HG03135 (cell line): Measurements from ENCODE around the gene ANKMY1.

ENCODE experiments used
- ATAC-seq: cut with Tn5 transposase; IDR thresholded peaks from one replicate; pipeline ENCODE4 v1.9.1; 2021; ENCODE audit warnings: mild to moderate bottlenecking, moderate library complexity; ENCODE audit not compliant: unreplicated experiment

ANKMY1 gene

DNA sequence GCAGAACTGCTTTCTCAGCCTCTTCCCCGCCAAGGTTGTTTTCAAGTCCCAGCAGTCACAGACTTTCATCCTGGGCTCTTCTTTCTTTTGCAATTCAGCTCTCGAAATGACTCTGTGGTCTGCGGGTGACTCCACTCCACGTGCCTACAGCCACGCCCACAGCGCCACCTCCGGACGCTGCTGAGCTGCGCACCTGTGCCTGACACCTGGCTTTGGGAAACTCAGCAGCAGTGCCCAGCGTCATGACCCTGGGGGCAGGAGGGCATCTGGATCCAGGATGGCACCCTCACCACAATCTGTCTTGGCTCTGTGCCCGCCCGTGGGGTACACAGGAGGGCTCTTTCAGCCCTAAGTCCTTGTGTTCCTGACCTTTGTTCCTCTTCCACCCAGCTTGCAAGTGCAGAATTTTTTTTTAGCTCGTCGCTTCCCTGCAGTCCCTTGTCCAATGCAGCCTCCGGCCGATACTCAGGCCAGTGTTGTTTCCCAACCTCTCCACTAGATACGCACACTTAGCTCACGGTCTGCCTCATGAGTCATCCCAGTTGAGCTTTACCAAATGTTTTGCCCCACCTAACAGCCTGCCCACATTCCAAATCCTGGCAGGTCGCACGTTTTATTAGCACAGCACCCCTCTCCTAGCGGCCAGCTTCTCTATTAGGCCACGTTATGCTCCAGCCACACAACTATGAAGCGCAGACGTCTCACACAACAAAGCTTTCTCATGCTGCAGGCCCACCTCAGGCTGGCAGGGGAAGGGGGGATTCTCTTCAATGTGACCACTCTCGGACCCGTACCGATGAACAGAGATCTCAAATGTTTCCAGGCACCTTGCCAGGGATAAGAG, 22.2 kb upstream of the ANKMY1 start:
- no peak for ATAC-seq

DNA sequence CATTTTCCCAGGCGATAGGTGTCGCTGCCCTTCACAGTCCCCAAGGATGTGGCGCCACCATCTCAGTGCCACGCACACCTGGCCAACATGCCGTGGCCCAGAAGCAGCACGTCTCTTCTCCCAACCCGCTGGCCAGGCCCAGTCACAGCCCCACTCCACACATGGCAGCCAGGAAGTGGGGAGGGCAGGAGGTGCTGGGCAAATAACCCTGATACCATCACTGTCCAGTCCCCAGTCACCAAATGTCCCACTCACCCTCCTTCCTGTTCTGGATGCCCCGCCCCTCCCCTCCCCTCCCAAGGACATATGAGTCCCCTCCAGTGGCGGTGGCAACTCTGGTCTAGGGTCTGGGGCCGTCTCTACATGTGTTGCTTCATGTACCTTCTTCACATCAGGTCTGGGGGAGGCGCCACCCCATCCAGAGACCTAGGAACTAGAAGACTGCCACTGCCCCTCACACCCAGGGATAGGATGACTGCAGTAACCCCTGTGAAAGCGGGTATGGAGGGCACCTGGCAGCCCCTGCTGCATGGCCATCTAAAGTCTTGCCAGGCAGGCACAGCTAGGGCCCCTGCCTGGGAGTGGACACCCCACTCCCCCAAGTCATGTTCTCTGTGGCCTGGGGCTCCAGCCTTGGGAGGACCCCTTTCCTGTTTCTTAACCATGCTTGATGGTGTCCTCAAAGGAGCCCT, 21.4 kb upstream of the ANKMY1 start:
- no peak for ATAC-seq

DNA sequence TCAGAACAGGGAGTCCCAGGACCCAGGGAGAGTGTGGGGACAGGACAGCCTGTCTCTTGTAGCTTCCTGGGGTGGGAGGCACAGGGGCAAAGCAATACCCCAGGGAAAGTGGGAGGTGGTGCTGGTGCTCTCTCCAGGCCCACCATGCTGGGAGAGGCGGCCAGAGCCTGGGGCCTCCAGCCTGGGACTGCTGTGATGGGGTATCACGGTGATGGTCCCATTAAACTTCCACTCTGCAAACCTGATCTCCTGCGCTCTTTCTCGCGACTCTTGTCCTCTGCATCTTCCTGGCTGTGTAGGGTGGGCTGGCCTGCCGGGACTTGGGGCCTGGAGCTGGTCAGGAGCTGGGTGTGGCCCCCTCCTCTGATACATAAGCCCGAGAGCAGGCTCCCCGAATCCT, 20.7 kb upstream of the ANKMY1 start:
- no peak for ATAC-seq

DNA sequence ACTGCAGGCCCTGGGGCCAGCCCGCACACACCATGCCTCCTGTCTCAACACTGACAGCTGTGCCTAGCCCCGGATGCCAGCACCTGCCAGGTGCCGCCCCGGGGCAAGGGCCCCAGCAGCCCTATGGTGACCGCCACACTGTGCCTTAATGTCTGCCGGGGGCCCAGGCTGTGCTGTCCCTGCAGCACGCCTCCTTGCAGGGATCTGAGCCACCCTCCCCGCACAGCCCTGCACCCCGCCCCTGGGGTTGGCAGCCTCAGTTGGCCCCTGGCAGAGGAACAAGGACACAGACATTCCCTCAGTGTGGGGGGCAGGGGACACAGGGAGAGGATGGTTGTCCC, 20.3 kb upstream of the ANKMY1 start:
- ATAC-seq, result no peak

DNA sequence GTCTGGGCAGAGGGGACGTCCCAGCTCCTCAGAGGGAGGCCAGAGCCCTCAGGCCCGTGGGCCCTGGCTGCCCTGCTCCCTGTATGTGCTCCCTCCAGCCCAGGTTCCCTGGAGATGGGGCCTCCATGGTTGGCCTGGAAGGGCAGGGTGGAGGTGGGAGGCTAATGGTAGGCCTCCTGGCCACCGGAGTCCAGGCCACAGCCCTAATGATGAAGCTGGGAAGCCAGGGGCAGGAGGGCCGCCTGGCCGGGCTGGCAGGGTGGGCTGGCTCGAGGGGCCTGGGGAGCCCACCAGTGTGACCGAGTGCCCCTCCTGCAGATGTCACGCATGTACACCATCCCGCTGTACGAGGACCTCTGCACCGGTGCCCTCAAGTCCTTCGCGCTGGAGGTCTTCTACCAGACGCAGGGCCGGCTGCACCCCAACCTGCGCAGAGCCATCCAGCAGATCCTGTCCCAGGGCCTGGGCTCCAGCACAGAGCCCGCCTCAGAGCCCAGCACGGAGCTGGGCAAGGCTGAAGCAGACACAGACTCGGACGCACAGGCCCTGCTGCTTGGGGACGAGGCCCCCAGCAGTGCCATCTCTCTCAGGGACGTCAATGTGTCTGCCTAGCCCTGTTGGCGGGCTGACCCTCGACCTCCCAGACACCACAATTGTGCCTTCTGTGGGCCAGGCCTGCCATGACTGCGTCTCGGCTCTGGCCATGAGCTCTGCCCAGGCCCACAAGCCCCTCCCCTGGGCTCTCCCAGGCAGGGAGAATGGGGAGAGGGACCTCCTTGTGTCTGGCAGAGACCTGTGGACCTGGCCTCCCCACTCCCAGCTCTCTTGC, 19.7 kb upstream of the ANKMY1 start:
- ATAC-seq, result no peak

DNA sequence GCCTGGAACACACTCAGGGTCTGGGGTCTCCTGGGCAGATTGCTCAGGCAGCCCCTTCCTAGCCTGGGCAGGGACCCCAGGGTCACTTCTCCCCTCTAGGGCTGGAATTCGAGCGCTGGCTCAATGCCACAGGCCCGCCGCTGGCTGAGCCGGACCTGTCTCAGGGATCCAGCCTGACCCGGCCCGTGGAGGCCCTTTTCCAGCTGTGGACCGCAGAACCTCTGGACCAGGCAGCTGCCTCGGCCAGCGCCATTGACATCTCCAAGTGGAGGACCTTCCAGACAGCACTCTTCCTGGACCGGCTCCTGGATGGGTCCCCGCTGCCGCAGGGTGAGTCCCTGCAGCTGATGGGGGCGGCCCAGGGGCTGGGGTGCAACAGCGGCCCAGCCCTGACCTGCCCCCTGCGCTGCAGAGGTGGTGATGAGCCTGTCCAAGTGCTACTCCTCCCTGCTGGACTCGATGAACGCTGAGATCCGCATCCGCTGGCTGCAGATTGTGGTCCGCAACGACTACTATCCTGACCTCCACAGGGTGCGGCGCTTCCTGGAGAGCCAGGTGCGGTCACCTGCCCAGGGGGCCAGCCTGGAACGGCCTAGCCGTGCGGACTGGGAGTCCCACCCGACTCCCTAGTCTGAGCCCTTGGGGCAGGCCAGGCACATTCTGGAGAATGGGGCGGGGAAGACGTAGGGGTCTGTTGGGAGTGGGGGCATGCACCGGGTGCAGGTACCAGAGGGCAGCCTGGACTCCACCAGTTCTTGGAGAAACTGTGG, 18.8 kb upstream of the ANKMY1 start:
- no peak for ATAC-seq

DNA sequence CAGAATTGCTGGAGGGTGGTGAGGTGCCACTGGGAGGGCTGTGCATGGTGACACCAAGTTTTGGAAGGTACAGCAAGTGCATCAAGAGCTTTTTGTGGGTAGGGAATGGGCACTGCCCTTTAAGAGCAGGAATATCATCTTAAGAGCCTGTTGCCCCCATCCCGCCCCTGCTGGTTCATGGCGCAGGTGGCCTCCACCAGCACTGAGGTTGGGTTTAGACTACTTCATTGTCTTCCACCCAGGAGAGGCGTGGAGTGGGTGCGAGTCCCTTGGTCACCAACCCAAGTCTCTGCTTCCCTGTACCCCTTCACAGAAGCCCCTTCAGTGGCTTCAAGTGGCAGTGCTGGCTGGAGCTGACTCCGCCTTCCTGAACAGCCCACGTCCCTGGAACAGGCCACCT, 18.2 kb upstream of the ANKMY1 start:
- no peak for ATAC-seq

DNA sequence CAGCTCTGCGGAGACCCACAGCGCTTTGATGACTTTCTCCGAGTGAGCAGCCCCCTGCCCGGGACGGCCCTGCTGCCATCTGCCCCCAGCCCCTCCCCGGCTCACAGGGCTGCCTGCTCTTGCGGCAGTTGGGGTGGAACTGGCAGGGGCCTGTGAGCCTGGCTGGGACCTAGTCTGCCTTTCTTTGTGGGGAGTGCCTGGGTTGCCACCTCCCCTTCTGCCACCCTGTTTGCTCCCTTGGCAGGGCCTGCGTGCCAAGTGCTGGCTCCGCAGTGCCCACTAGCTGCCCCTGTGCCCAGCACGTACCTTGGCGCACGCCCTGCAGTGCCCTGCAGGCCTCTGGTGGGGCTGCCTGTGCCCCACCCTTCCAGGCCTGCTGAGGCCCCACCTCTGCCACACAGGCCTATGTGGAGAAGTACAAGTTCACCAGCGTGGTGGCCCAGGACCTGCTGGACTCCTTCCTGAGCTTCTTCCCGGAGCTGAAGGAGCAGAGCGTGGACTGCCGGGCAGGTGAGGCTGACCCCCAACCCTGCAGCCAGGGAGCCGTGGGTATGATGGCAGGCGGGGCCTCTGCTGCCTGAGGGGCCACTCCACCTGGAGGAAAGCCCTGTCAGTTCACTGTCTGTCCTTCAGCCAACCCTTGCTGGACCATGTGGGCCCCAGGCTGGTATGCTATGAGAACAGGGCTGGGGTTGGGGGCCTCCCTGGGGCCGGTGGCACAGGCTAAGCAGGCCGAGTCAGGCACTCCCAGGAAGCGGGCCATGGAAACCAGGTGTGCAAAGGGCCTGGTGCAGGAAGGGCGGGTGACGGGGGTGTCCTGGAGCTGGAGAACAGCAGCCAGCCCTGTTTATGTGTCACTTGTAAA, 17.5 kb upstream of the ANKMY1 start:
- ATAC-seq, result no peak

DNA sequence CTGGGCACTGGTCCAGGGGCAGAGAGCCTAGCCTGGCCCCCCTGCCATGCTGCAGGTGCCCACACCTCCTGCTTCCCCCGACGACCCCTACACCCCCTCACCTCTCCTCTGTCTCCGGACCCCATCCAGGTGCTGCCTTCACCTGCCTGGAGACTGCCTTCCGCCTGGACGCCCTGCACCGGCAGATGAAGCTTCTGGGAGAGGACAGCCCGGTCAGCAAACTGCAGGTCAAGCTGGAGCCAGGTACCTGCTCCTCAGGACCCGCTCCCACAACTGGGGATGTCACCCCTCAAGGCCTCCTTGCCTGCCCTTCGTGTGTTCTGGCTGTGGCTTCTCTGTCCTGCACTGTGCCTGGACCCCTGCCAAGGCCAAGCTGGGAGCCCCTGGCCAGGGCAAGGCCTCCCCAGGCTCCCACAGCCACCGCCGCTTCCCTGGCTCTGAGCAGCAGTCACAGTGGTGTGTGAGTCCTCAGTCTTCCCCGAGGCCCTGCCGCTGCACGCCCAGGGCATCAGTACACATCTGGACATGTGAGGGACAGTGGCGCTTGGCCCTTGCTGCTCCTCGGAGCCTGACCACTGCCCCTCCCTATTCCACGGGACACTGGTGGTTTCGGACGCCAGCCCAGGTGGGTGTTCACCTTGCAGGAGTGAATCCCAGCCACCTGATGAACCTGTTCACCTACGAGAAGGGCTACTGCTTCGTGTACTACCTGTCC, 16.8 kb upstream of the ANKMY1 start:
- ATAC-seq, result no peak

DNA sequence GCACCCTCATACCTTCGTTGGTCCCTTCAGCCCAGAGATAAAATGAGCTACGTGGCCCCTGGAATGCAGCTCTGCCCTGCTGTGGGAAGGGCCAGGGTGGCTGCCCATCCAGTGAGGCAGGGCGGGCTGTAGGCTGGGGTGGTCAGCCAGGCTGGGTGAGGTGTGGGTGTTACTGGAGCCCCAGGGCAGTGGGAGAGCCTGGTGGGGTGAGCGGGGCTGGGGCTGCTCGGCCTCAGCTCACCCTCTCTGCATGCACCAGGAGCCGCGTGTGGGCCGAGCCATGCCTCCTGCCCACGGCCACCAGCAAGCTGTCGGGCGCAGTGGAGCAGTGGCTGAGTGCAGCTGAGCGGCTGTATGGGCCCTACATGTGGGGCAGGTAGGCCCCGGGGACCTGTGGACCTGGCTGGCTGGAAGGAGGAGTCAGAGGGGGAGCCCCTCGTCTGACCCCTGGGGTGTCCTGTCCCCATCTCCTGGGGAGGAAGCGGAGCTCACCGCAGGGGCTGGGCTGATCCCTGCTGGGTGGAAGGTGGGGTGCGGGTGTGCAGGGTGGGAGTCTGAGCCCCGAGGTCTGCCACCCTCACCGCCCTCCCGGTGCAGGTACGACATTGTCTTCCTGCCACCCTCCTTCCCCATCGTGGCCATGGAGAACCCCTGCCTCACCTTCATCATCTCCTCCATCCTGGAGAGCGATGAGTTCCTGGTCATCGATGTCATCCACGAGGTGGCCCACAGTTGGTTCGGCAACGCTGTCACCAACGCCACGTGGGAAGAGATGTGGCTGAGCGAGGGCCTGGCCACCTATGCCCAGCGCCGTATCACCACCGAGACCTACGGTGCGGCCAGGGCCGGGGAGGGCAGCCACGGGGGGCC, 16.0 kb upstream of the ANKMY1 start:
- no peak for ATAC-seq

DNA sequence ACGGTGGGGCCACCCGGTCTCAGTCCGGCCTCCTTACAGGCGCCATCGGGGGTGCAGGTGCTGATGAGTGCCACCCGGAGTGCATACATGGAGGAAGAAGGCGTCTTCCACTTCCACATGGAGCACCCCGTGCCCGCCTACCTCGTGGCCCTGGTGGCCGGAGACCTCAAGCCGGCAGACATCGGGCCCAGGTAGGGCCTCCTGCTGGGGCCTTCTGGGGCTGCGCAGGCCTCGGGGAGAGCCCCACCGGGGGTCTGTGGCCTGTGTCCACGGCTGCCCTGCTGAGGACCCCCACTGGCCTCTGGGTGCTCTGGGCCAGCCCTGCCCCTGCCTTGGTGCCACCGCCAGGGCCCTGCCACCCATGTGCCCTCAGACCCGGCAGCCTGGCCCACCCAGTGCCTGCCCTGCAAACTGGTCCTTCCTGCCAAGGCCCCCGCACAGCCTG, 15.3 kb upstream of the ANKMY1 start:
- ATAC-seq, result no peak

DNA sequence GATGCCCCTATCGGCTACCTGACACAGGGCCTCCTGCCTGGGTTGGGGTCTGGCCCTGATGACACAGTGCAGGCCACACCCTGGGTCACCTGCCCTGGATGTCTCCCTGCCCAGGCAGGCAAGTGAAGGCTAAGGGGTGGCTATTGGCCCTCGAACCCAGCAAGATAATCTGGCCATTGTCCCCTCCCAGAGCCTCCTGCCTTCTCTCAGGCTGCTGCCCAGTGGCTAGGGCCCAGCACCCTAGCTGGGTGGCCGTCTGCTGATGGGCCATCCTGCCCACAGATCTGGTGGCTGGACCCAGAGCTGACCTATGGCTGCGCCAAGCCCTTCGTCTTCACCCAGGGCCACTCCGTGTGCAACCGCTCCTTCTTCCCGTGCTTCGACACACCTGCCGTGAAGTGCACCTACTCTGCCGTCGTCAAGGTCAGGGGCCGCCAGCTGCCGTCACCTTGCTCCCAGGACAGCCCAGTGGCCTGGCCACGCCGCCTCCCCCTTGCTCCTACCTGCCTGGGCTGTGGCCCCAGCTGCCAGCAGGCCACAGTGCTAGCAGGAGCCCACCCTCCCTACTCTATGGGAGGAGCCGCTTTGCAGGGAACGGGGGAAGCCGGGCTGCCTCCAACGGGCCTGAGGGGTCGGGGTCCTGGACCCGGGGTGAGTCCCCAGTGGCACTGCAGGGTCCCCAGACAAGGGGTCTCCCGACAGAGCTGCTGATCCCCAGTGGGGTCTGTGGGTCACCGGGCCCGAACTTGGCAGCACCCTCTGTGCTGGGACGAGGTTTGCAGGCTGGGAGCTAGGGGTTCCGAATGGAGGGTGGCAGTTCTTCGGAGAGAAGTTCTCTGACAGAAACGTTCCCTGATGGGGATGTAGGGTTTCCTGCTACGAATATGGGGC, 14.6 kb upstream of the ANKMY1 start:
- no peak for ATAC-seq

DNA sequence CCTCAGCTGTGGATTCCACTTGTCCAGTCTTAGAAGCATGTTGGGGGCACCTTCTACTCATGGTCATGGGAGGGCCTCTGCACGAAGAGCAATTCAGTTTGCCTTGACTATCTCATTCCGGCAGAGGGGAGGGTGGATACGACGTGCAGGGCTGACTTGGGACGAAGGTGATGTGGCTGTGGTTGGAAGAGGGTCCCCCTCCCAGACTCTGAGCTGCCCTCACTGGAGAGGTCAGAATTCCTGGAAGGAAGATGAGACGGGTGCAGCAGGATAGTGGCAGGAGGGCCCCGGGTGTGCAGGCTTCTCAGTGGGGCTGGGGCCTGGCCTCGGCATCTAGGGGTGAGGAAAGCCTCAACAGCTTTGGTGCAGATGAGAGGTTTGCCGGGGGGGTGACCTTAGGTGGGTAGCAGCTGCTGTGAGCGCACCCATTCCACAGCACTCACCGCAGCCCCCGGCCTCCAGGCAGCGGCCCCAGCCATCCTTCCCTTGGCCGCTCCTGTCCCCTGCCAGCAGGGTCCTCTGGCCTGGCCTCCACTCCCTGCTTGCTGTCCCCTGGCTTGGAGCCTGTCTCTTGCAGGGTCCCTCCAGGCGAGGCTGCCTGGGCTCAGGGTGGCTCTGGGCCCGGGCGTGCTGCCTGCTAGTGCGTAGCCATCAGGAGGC, 13.7 kb upstream of the ANKMY1 start:
- no peak for ATAC-seq

DNA sequence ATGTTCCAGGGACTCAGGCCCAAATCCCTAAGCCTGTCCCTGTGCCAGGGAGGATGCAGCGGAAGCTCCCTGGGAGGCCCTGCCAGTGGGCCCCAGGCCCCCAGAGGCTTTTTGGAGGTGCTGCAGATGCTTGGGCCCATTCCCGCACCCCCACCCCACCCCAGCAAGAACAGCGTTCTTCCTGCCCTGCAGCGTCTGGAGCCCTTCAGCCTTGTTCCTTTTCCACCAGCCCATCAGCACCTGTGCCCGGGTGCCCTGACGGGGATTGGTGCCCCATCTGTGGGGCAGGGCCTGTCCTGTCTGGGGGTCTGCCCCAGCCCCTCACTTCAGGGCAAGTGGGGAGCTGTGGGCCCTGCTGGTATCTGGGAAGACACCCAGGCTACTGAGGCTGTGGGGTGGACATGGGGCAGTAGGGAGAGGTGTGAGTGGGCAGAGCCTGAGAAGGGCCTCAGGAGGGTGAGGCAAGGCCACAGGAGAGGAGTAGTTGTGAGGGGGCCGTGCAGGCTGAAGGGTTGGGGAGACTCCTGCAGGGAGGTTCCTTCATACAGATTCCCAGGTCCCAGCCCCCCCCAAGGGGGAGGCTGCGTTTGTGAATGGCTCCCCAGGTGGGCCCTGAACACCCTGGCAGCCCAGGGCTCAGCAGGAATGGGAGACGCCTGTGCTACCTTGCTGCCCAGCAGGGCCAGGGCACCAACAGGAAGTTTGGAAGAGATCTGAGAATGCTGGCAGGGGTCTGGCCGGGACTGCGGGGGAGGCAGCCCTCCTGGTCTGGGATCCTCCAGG, 12.9 kb upstream of the ANKMY1 start:
- ATAC-seq, result no peak

DNA sequence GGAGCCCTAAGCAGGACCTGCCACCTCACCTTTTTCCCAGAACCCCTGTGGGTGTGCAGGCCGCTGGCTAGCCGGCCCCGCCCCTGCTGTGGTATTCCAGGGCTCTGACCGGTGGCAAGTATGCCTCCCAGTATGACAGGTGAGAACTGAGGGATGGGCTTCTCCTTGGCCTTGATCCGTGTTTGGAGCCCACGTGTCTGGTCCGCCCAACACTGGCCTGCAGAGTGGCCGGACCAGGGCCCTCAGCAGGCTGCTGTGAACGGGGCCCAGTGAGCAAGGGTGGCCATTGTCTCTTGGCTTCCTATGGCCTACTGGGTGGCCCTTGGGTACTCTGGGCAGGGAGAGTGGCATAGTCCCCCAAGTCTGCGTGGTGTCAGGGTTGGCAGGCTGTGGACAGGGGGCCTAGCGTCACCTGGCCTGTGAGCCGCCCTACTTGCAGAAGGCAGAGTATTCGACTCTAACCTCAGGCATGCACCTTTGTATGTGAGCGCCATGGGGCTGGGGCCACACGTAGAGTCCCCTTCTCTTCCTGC, 12.3 kb upstream of the ANKMY1 start:
- ATAC-seq, result no peak

DNA sequence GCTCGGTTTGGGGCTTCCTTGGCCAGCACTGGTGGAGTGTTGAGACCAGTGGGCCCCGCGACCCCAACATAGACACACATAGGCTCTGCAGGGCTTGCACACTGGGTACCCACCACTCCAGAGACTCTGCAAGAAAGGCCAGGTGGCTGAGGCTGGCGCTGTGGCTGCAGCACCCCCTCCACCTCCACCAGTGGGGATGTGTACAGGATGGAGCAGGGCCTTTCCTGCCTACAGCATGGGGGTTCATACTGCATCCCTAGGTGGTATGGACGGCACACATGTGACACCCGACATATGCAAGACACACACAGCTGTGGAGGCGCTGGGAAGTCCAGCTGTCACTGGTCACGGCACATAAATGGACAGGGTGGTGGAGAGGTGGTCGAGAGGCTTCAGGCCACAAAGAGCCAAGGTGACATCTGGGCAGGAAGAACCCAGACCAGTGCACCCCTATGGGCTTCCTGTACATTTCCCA, 11.8 kb upstream of the ANKMY1 start:
- no peak for ATAC-seq
